Body of pancreas (tissue), 4 donors: ENCODE measurements around the gene FAM163A.

ENCODE experiments used
- CTCF ChIP-seq, 7 experiments: fragments of 450-650 bp in 4 of 7; fragments of 200-600 bp in 3 of 7; sonication (generic) in 3 of 7; IDR thresholded peaks; one replicate each; pipeline ENCODE4 v1.5.1; 2016 to 2019; ENCODE audit warnings: antibody characterized with exemption in 7 of 7
- POLR2A ChIP-seq, 3 donors: fragments of 450-650 bp; IDR thresholded peaks; one replicate each; pipeline ENCODE4 v1.6.1; 2016; ENCODE audit warnings: antibody characterized with exemption in 3 of 3, mild to moderate bottlenecking in 2 of 3

- TF ChIP-seq CTCF (IDR thresholded peaks at IDR 0.05) (no peak), POLR2A (IDR thresholded peaks at IDR 0.05) (no peak)
Measured at GRCh38 chr1:179821524-179821923, 78.4 kb downstream of the FAM163A start.
